SU-DHL-6 (cell line): ENCODE results near the gene RAB19.

ENCODE experiments used
- CTCF ChIP-seq: fragments of 200-600 bp; sonication (generic); IDR thresholded peaks from one replicate; pipeline ENCODE4 v1.5.1; 2017; ENCODE audit warnings: antibody characterized with exemption, mild to moderate bottlenecking, low read length, moderate library complexity; ENCODE audit not compliant: insufficient read depth, poor library complexity, severe bottlenecking
- EZH2phosphoT487 ChIP-seq: fragments of 200-600 bp; sonication (generic), shearing (Covaris generic); conservative IDR thresholded peaks from 2 replicates; pipeline ENCODE4 v1.6.1; 2018; ENCODE audit warnings: mild to moderate bottlenecking, antibody characterized with exemption, low read length, moderate library complexity, mixed read lengths

- no peak for TF ChIP-seq CTCF
- no peak for TF ChIP-seq EZH2phosphoT487
Measured at GRCh38 chr7:140458916-140459315, 55.1 kb downstream of the RAB19 start.
